Right hindlimb (tissue), 1 donor: Measurements from ENCODE around the gene LEO1.

Experiments used
- DNase-seq: peaks from one replicate; pipeline ENCODE4 v3.0.0-alpha.2; 2018

Gene LEO1

GRCh38 chr15:51924156-51925068 lies 47.2 kb downstream of the LEO1 start:
- DNase-seq: no peak

- DNase-seq: no peak
Measured at GRCh38 chr15:51917493-51917892, 54.1 kb downstream of the LEO1 start.

- no peak for DNase-seq
Measured at GRCh38 chr15:51912528-51912927, 59.0 kb downstream of the LEO1 start.

- no peak for DNase-seq
Measured at GRCh38 chr15:51909584-51909983, 62.0 kb downstream of the LEO1 start.

DNA sequence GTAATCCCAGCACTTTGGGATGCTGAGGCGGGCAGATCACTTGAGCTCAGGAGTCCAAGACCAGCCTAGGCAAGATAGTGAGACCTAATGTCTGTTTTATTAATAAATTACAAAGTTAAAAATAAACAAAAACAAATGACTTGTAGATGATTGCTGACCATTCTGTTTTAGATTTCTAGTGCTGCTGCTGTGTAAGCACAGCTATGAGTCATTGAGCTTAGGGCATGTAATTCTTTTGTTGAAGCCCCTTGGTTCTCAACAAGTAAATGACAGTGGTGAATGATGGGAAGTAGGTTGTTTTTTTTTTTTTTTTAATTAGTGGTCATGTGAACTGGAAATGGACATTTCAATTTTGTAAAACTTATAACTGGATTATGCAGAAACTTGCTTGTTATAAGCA lies 63.3 kb downstream of the LEO1 start:
- no peak for DNase-seq

- DNase-seq: no peak
Measured at GRCh38 chr15:51907136-51907862, 64.3 kb downstream of the LEO1 start.

DNA sequence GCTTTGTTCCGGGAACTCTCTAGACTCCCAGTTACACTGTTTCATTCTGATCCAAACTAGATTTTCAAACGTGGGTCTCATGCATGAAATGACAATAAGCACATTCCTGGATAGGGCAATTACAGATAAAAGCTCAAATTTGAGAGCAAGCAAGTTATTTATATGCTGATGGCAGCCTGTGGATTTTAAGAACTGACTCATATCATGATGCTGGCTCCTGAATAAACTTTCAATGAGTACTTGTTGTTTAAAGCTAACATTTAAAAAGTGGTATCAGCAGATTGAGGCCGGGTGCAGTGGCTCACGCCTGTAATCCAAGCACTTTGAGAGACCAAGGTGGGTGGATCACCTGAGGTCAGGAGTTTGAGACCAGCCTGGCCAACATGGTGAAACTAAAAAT lies 66.6 kb downstream of the LEO1 start:
- no peak for DNase-seq

- no peak for DNase-seq
Measured at GRCh38 chr15:51904421-51904820, 67.2 kb downstream of the LEO1 start.

- DNase-seq: no peak
Measured at GRCh38 chr15:51889486-51889885, 82.1 kb downstream of the LEO1 start.

GRCh38 chr15:51888593-51889195 lies 82.9 kb downstream of the LEO1 start:
- no peak for DNase-seq
